ENCODE data around the gene ETS1.

The ETS1 gene

DNA sequence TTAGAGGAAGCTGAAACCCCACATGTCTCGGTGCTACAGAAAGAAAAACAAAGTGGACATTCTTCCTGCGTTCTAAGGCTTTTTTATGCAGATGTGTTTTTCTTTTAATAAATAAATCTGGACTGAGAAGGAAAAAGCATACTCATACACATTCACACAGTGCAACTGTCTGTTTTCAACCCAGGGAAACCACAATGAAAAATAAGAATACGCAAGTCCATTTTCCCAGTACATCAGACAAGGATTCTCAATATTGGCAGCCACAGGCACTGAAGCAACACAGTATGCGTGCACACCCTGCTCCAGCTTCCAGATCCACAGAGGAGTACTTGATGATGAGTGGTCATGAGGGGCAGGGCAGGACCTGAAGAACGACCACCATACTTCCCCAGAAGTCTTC, 86.9 kb downstream of the ETS1 start:
- no peak for DNase-seq (ENCODE audit: low spot score)

- DNase-seq (ENCODE audit: low spot score): no peak
Measured at GRCh38 chr11:128499613-128500253, 87.6 kb downstream of the ETS1 start.

DNA sequence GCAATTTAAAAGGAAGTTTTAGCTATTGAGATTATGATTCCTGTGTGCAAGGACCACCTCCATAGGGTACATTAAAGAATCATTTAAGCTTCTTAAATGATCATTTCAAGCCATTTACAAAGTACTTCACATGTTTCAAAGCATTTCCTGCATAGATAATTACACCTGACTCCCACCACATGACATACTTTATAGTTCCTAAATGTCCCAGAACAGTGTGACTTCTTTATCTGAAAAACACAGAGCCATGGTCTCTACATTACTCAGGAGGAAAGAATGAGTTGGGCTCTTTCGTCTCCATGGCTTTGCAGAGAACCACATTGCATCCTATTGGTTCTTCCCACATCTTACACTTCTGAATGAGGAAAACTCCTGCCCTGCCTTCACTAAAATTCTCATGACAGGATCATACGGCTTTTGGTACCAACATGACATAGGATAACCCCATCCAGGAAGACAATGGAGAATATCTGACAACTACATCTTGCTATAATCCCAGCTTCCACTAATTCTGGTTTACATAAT, 88.6 kb downstream of the ETS1 start:
- no peak for DNase-seq (ENCODE audit: low spot score)

GRCh38 chr11:128497776-128498095, 89.6 kb downstream of the ETS1 start:
- no peak for DNase-seq (ENCODE audit: low spot score)

DNA sequence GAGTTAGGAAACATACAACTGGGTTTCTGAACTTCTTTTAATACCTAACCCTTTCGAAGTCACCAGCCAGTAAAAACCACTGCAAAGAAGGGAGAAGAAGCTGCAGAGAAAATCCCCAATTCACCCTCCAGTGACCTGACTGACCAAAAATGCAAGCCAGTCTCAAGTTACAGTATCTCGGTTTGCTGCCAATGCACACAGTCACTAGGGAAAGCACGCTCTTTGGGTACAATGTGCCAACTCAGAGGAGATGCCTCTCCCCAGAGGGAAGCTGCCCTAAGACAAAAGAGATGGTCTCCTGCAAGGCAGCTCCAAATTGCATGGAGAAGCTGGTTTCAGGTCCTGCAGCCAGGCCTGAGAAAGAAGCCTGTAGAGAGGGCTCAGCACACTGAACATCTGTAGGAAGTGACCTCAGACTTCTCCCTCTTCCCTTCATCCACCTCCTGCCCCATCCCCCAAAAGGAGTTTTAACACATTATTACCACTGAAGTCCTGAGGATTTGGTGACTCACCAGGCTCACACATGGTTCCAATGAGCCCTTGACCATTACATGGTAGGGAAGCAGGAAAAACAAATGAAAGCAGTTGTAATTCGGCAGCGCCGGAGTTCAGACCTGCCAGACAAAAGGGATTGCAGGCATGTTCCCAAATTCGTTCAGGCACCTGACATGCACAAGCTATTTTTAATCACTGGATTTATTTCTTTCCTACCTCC, 90.1 kb downstream of the ETS1 start:
- peak; percentile 66 for DNase-seq (ENCODE audit: low spot score)

DNA sequence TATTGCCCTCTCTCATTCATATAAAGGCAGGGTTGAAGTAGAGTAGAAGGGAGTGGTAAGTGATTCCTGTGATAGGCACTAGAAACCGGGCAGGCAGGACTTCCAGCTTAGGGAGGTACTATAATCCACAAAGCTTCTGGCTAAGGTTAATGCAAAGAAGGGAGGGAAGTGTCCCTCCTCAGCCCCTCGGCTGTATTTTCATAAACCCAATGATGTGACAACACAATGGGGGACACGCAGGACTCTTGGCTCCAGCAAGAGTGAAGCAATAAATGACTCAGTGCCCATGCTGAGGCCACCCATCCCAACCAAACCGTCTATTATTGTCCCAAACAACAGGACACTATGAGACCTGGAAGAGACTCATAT, 90.7 kb downstream of the ETS1 start:
- peak; percentile 39 for DNase-seq (ENCODE audit: low spot score)

DNA sequence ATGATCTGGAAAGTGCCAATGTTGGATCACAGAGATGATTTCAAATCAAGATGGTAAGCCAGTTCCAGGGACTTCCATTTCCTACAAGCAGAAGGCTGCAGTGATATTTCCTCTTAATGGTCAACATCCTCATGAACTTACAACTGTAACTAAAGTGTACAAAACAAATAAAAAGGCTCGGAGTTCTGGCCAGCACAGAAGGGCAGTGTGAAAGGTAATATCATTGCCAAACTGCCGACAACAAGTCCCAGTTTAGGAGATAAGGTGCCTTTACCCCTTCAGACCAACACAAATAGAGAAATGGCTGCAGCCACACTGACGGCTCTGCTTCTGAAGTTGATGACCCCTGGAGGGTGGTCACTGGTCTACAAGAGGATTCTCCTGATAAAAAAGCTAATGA, 91.1 kb downstream of the ETS1 start:
- DNase-seq (ENCODE audit: low spot score): no peak

DNA sequence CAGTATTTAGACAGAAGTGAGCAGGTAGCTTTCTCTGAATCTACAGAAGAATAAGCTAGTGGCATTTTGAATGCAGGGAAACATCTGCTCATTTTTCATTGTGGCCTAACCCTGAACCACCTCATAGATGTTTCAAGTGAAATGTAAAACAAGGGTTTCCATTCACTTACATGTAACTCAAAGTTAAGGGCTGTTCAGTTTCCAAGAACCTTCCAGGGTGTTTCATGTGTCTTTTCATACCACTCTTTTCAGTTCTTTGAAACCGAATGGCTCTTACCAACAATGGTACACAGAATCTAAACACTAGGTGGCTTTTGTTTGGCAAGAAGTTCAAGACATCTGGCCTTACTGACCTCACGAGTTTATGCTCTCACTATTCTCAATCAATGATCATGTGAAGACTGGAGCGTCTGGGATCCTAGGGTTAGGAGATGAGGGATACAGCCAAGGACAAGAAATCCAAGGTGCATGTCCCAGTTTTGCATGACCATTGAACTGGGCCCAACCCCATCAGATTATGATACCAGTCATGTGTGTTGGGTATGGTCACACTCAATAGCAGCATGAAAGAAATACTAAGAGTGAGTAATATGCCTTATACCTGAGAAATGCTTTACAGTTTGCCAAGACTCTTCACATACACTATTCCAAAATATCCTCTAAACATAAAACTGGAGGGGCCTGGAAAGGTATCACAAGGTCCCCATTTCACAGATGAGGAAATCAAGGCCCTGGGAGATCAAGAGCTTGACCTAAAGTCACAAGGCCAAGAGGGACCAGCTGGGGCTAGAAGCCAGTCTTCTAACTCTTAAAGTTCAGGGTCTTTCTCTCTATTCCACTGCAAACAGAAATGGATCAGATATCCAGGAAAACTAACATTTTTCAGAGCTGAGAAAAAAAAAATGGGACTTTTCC, 92.7 kb downstream of the ETS1 start:
- no peak for DNase-seq (ENCODE audit: low spot score)

- DNase-seq (ENCODE audit: low spot score): no peak
Measured at GRCh38 chr11:128493570-128493965, 93.8 kb downstream of the ETS1 start.

- DNase-seq (ENCODE audit: low spot score): no peak
Measured at GRCh38 chr11:128492903-128493569, 94.3 kb downstream of the ETS1 start.

DNA sequence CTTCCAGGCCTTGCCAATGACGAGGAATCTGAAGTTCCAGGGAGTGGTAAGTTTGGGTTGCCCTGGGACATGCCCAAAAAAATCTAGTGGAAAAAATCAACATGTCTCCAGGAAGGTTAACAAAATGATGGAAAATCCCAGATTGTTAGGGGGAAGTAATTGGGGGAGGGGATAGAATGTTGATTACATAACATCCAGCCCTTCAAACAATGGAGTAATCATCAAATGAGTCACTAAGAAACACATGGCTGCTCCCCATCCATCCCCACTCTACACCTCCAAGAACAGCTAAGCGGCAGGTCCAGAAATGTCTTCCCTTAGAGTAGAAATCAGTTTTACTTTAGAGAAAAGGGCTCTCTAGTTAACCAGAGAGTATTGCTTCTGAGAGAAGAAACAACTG, 94.9 kb downstream of the ETS1 start:
- no peak for DNase-seq (ENCODE audit: low spot score)

GRCh38 chr11:128491195-128491936, 96.0 kb downstream of the ETS1 start:
- no peak for DNase-seq (ENCODE audit: low spot score)

- no peak for DNase-seq (ENCODE audit: low spot score)
Measured at GRCh38 chr11:128490092-128490491, 97.3 kb downstream of the ETS1 start.

- DNase-seq (ENCODE audit: low spot score): peak; percentile 52
Measured at GRCh38 chr11:128488471-128488870, 98.9 kb downstream of the ETS1 start.

- no peak for DNase-seq (ENCODE audit: low spot score)
Measured at GRCh38 chr11:128487978-128488377, 99.4 kb downstream of the ETS1 start.

- DNase-seq (ENCODE audit: low spot score): no peak
Measured at GRCh38 chr11:128484172-128484571, 103.2 kb downstream of the ETS1 start.

- DNase-seq (ENCODE audit: low spot score): no peak
Measured at GRCh38 chr11:128483211-128483788, 104.1 kb downstream of the ETS1 start.

GRCh38 chr11:128482512-128483191, 104.7 kb downstream of the ETS1 start:
- DNase-seq (ENCODE audit: low spot score): peak; percentile 26

DNA sequence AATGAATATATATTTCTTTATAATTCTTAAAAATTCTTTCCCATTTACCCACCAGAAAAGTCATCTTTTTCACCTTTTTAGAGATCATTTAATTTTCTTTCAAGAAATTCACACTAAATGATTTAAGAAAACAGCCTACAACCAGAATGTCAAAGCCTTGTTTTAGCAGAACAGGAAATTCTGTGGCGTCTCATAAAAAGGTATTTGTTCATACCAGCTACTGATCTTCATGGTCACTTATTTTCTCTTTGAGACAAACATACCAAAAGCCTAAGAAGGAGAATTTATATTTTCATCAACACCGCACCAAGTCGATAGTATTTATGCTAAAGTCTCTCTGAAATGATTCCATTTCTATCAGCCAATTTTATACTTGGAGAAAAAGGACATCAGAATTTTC, 105.3 kb downstream of the ETS1 start:
- no peak for DNase-seq (ENCODE audit: low spot score)

DNA sequence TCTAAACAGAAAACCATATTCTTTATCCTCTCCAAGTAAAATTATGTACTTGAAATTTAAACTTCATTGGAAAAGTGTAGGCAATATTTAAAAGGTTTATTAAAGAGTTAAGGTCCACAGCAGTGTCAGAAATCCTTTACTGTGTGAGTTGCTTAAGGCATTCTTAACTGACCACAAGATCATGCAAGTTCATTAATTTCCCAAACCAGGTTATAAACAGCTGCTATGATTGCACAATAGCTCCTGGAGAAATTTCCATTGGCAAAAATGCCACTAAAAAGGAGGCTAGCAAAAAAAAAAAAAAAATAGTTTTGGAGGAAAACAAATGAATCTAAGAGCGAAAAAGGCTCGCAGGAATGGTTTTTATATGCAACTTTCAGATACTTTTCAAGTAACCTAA, 106.2 kb downstream of the ETS1 start:
- peak; percentile 23 for DNase-seq (ENCODE audit: low spot score)

GRCh38 chr11:128480665-128481064, 106.7 kb downstream of the ETS1 start:
- DNase-seq (ENCODE audit: low spot score): no peak
